ENCODE measurements around the gene BGLAP. TPM values are rescaled to one million over a fixed set of nuclear protein-coding genes. Genes with fewer than 3 reads are reported as not detected.

BGLAP gene
- total and polyA plus RNA-seq, 2 donors (not counting 1 experiment from before 2014, with no cell fraction given), result 3.1 to 7.4 TPM

DNA sequence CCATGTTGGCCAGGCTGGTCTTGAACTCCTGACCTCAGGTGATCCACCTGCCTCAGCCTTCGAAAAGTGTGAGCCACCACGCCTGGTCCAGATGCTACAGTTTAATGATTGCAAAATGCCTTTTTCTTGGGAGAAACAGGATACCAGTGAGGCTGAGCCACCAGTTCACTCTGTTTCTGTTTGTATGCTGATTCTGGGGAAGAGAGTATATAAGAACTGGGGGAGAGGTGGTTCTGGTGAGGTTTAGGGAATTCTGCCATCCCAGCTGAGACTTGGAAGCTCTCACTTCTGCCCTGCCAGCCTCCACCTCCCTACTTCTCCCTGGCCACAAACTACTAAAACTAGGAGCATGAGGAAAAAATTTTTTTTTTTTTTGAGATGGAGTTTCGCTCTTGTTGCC, 37.3 kb upstream of the BGLAP start:
- H3K9ac ChIP-seq (ENCODE audit: low read length), result no peak overlapping the region
- ATAC-seq (ENCODE audit: low read depth) (no peak), DNase-seq (no peak)
- no peak overlapping the region for H3K27ac ChIP-seq (ENCODE audit: low read length in 2 of 2)
- peaks cover 64% of the 10 kb centered on the region for H3K79me2 ChIP-seq (ENCODE audit: control insufficient read depth, insufficient read depth, low read length)
- 100% methylated on average over 2 of the region's 3 CpGs for WGBS (ENCODE audit: insufficient coverage)
- intact Hi-C loops (cut with micrococcal nuclease), result no loop called here
- no peak for TF ChIP-seq EZH2 (IDR thresholded peaks at IDR 0.05; ENCODE audit: borderline replicate concordance, insufficient read depth, low read depth, low read length, poor library complexity, severe bottlenecking)
- TF ChIP-seq, protein P1, sequence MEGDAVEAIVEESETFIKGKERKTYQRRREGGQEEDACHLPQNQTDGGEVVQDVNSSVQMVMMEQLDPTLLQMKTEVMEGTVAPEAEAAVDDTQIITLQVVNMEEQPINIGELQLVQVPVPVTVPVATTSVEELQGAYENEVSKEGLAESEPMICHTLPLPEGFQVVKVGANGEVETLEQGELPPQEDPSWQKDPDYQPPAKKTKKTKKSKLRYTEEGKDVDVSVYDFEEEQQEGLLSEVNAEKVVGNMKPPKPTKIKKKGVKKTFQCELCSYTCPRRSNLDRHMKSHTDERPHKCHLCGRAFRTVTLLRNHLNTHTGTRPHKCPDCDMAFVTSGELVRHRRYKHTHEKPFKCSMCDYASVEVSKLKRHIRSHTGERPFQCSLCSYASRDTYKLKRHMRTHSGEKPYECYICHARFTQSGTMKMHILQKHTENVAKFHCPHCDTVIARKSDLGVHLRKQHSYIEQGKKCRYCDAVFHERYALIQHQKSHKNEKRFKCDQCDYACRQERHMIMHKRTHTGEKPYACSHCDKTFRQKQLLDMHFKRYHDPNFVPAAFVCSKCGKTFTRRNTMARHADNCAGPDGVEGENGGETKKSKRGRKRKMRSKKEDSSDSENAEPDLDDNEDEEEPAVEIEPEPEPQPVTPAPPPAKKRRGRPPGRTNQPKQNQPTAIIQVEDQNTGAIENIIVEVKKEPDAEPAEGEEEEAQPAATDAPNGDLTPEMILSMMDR (IDR thresholded peaks at IDR 0.05), result no peak
- no peak overlapping the region for H2AFZ ChIP-seq (ENCODE audit: insufficient read depth, low read depth, low read length, poor library complexity, severe bottlenecking)
- H3K4me3 ChIP-seq (ENCODE audit: control extremely low read depth in 1 of 5, extremely low read depth in 1 of 5, insufficient read depth in 1 of 5, low read depth in 2 of 5, low read length in 4 of 5), result no peak overlapping the region
- ChIA-PET POLR2A (interaction anchor here (0.7 kb wide), 1 partner anchor 20 kb away, joined by 3 read pairs; no protein-coding TSS in a partner anchor), CTCF (interaction anchor here (1.3 kb wide), 1 partner anchor 59 kb away, joined by 3 read pairs; no protein-coding TSS in a partner anchor)
- no peaks in the 10 kb centered on the region for H3K27me3 ChIP-seq (replicated peaks in 1 of 4; ENCODE audit: control extremely low read depth in 1 of 4, control insufficient read depth in 3 of 4, insufficient read depth in 4 of 4, low read length in 3 of 4)
- peaks cover 0 to 5% of the 10 kb centered on the region in 2 donors for H3K4me1 ChIP-seq (ENCODE audit: control insufficient read depth in 2 of 2, insufficient read depth in 2 of 2, low read length in 2 of 2)
- Mint-ChIP-seq H3K4me1 (peaks cover 4% of the 10 kb centered on the region), H3K27ac (no peak overlapping the region), H3K27me3 (no peaks in the 10 kb centered on the region), H3K4me3 (no peak overlapping the region), H3K9me3 (ENCODE audit: insufficient read depth) (no peaks in the 10 kb centered on the region)
- H3K4me2 ChIP-seq (replicated peaks; ENCODE audit: low read depth, low read length, poor library complexity, severe bottlenecking), result no peak overlapping the region
- H3K36me3 ChIP-seq (replicated peaks in 1 of 2; ENCODE audit: control extremely low read depth in 1 of 2, control insufficient read depth in 1 of 2, extremely low read depth in 1 of 2, insufficient read depth in 2 of 2, low read length in 1 of 2), result peaks cover 0 to 44% of the 10 kb centered on the region in 2 experiments
- peaks cover 13% of the 10 kb centered on the region for H4K20me1 ChIP-seq (ENCODE audit: control insufficient read depth, insufficient read depth, low read length, poor library complexity, severe bottlenecking)
- no peaks in the 10 kb centered on the region for H3K9me3 ChIP-seq (ENCODE audit: control extremely low read depth in 1 of 3, control insufficient read depth in 2 of 3, insufficient read depth in 1 of 3, low read length in 2 of 3)

GRCh38 chr1:156211243-156211642, 30.7 kb upstream of the BGLAP start:
- peaks cover 14 to 19% of the 10 kb centered on the region in 2 donors for H3K4me1 ChIP-seq (ENCODE audit: control insufficient read depth in 2 of 2, insufficient read depth in 2 of 2, low read length in 2 of 2)
- peaks cover 4% of the 10 kb centered on the region for H4K20me1 ChIP-seq (ENCODE audit: control insufficient read depth, insufficient read depth, low read length, poor library complexity, severe bottlenecking)
- ChIA-PET POLR2A (no interaction called here), CTCF (interaction anchor here (1.7 to 3.4 kb wide), 2 partner anchors 13 to 15 kb away, joined by 3 to 18 read pairs; no protein-coding TSS in a partner anchor)
- H3K27me3 ChIP-seq (replicated peaks in 1 of 4; ENCODE audit: control extremely low read depth in 1 of 4, control insufficient read depth in 3 of 4, insufficient read depth in 4 of 4, low read length in 3 of 4), result no peaks in the 10 kb centered on the region
- 100% methylated on average over 1 of the region's 3 CpGs for WGBS (ENCODE audit: insufficient coverage)
- peaks cover 49% of the 10 kb centered on the region for H3K79me2 ChIP-seq (ENCODE audit: control insufficient read depth, insufficient read depth, low read length)
- no peak overlapping the region for H3K27ac ChIP-seq (ENCODE audit: low read length in 2 of 2)
- H3K4me2 ChIP-seq (replicated peaks; ENCODE audit: low read depth, low read length, poor library complexity, severe bottlenecking), result no peak overlapping the region
- ATAC-seq (ENCODE audit: low read depth) (no peak), DNase-seq (no peak)
- peaks cover 0 to 36% of the 10 kb centered on the region in 2 experiments for H3K36me3 ChIP-seq (replicated peaks in 1 of 2; ENCODE audit: control extremely low read depth in 1 of 2, control insufficient read depth in 1 of 2, extremely low read depth in 1 of 2, insufficient read depth in 2 of 2, low read length in 1 of 2)
- TF ChIP-seq, protein P1 (IDR thresholded peaks at IDR 0.05), result no peak
- TF ChIP-seq EZH2 (IDR thresholded peaks at IDR 0.05; ENCODE audit: borderline replicate concordance, insufficient read depth, low read depth, low read length, poor library complexity, severe bottlenecking), result no peak
- Mint-ChIP-seq H3K27ac (peak overlapping the region; percentile 38), H3K9me3 (ENCODE audit: insufficient read depth) (no peaks in the 10 kb centered on the region), H3K27me3 (no peaks in the 10 kb centered on the region), H3K4me1 (peaks cover 25% of the 10 kb centered on the region), H3K4me3 (peak overlapping the region; percentile 33)
- H3K9ac ChIP-seq (ENCODE audit: low read length), result no peak overlapping the region
- no peak overlapping the region for H2AFZ ChIP-seq (ENCODE audit: insufficient read depth, low read depth, low read length, poor library complexity, severe bottlenecking)
- intact Hi-C loops (cut with micrococcal nuclease), result loop anchor here (5.0 kb wide), 1 partner anchor 354 kb away; the partner anchor contains the start of genes GON4L and SYT11
- no peaks in the 10 kb centered on the region for H3K9me3 ChIP-seq (ENCODE audit: control extremely low read depth in 1 of 3, control insufficient read depth in 2 of 3, insufficient read depth in 1 of 3, low read length in 2 of 3)
- no peak overlapping the region for H3K4me3 ChIP-seq (ENCODE audit: control extremely low read depth in 1 of 5, extremely low read depth in 1 of 5, insufficient read depth in 1 of 5, low read depth in 2 of 5, low read length in 4 of 5)

Data from B cell (primary cell).